ENCODE measurements around the gene LGI2. TPM values are rescaled to one million over a fixed set of nuclear protein-coding genes. Genes with fewer than 3 reads are reported as not detected.
"Not testable (repeated sequence)": the region's sequence is repeated elsewhere in the genome, so short reads cannot be mapped to it uniquely, and the experiment has no call there.

The LGI2 gene
- polyA plus RNA-seq, 1 donor (not counting 4 experiments of a cell fraction or from before 2014, with no cell fraction given) = 0.69 TPM

GRCh38 chr4:25057299-25057698 is 26.6 kb upstream of the LGI2 start:
- DNase-seq (ENCODE audit: low read depth, low spot score) = no peak
- Histone ChIP-seq H4K20me1 (ENCODE audit: control insufficient read depth, extremely low read depth, insufficient read depth, low read length) (no peaks in the 10 kb centered on the region), H3K4me1 (ENCODE audit: control insufficient read depth, extremely low read depth, insufficient read depth, low read length) (no peaks in the 10 kb centered on the region), H3K27ac (ENCODE audit: control insufficient read depth, insufficient read depth, low read length) (no peak overlapping the region), H3K79me2 (ENCODE audit: control insufficient read depth, insufficient read depth, low read length) (no peaks in the 10 kb centered on the region), H3K36me3 (ENCODE audit: control insufficient read depth in 2 of 2, extremely low read depth in 1 of 2, insufficient read depth in 2 of 2, low read length in 2 of 2) (no peaks in the 10 kb centered on the region), H3K9me3 (ENCODE audit: control insufficient read depth, low read depth, low read length) (no peaks in the 10 kb centered on the region), H3K9me1 (ENCODE audit: control insufficient read depth, extremely low read depth, insufficient read depth, low read length) (no peaks in the 10 kb centered on the region), H3K27me3 (ENCODE audit: control insufficient read depth, extremely low read depth, insufficient read depth, low read length) (no peaks in the 10 kb centered on the region), H3K4me3 (ENCODE audit: control insufficient read depth in 2 of 3, extremely low read depth in 1 of 3, insufficient read depth in 2 of 3, low read depth in 1 of 3, low read length in 3 of 3) (no peak overlapping the region), H3K9ac (ENCODE audit: control insufficient read depth, extremely low read depth, insufficient read depth, low read length) (no peak overlapping the region), H3K4me2 (ENCODE audit: control insufficient read depth, extremely low read depth, insufficient read depth, low read depth, low read length) (no peak overlapping the region), H2AFZ (ENCODE audit: control insufficient read depth, low read length) (no peak overlapping the region)
- dilution Hi-C loops (cut with MboI; ENCODE audit: extremely low pct_ligation_motif_present, low sequenced_read_pairs) = no loop called here
- TF ChIP-seq, protein P1, sequence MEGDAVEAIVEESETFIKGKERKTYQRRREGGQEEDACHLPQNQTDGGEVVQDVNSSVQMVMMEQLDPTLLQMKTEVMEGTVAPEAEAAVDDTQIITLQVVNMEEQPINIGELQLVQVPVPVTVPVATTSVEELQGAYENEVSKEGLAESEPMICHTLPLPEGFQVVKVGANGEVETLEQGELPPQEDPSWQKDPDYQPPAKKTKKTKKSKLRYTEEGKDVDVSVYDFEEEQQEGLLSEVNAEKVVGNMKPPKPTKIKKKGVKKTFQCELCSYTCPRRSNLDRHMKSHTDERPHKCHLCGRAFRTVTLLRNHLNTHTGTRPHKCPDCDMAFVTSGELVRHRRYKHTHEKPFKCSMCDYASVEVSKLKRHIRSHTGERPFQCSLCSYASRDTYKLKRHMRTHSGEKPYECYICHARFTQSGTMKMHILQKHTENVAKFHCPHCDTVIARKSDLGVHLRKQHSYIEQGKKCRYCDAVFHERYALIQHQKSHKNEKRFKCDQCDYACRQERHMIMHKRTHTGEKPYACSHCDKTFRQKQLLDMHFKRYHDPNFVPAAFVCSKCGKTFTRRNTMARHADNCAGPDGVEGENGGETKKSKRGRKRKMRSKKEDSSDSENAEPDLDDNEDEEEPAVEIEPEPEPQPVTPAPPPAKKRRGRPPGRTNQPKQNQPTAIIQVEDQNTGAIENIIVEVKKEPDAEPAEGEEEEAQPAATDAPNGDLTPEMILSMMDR (optimal IDR thresholded peaks at IDR 0.05 in 1 of 3, IDR thresholded peaks at IDR 0.05 in 1 of 3, conservative IDR thresholded peaks at IDR 0.05 in 1 of 3; ENCODE audit: extremely low read depth in 1 of 3, insufficient read depth in 2 of 3, low read length in 3 of 3) = no peak
- TF ChIP-seq EZH2 (IDR thresholded peaks at IDR 0.05; ENCODE audit: low read length) = no peak
- FAIRE-seq = no peak

DNA sequence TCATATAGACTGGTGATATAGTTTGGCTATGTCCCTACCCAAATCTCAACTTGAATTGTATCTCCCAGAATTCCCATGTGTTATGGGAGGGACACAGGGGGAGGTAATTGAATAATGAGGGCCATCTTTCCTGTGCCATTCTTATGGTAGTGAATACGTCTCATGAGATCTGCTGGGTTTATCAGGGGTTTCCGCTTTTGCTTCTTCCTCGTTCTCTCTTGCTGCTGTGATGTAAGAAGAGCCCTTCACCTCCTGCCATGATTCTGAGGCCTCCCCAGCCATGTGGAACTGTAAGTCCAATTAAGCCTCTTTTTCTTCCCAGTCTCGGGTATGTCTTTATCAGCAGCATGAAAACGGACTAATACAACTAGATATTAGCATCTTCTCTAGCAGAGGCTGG is 21.3 kb upstream of the LGI2 start:
- DNase-seq (ENCODE audit: low read depth, low spot score); H3K27ac ChIP-seq (ENCODE audit: control insufficient read depth, insufficient read depth, low read length); H3K79me2 ChIP-seq (ENCODE audit: control insufficient read depth, insufficient read depth, low read length); dilution Hi-C loops (cut with MboI; ENCODE audit: extremely low pct_ligation_motif_present, low sequenced_read_pairs); H3K9me1 ChIP-seq (ENCODE audit: control insufficient read depth, extremely low read depth, insufficient read depth, low read length); H3K4me2 ChIP-seq (ENCODE audit: control insufficient read depth, extremely low read depth, insufficient read depth, low read depth, low read length); H3K27me3 ChIP-seq (ENCODE audit: control insufficient read depth, extremely low read depth, insufficient read depth, low read length); H3K9ac ChIP-seq (ENCODE audit: control insufficient read depth, extremely low read depth, insufficient read depth, low read length); H3K9me3 ChIP-seq (ENCODE audit: control insufficient read depth, low read depth, low read length); H3K4me3 ChIP-seq (ENCODE audit: control insufficient read depth in 2 of 3, extremely low read depth in 1 of 3, insufficient read depth in 2 of 3, low read depth in 1 of 3, low read length in 3 of 3); H2AFZ ChIP-seq (ENCODE audit: control insufficient read depth, low read length); H4K20me1 ChIP-seq (ENCODE audit: control insufficient read depth, extremely low read depth, insufficient read depth, low read length); FAIRE-seq; H3K36me3 ChIP-seq (ENCODE audit: control insufficient read depth in 2 of 2, extremely low read depth in 1 of 2, insufficient read depth in 2 of 2, low read length in 2 of 2); H3K4me1 ChIP-seq (ENCODE audit: control insufficient read depth, extremely low read depth, insufficient read depth, low read length): not testable (repeated sequence)

DNA sequence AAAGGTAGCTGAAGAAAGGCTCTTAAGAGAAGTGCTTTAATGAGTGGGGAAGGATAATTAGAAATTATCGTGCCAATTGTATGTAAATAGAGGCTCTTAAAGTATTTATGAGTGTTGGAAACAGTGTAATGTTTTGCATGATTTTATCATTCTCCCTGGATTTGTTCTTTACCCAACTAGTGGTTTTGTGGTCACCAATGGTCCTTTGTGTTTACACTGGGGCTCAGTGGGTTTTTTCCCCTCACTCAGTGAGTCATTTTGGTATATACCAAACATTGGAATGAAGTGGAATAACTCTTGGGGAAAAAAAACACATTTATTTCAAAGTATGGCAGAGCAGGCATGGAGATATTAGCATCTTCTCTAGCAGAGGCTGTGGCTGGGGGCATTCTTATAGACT is 20.8 kb upstream of the LGI2 start:
- H3K4me1 ChIP-seq (ENCODE audit: control insufficient read depth, extremely low read depth, insufficient read depth, low read length) = no peaks in the 10 kb centered on the region
- no peak overlapping the region for H2AFZ ChIP-seq (ENCODE audit: control insufficient read depth, low read length)
- H3K79me2 ChIP-seq (ENCODE audit: control insufficient read depth, insufficient read depth, low read length) = no peaks in the 10 kb centered on the region
- H3K27ac ChIP-seq (ENCODE audit: control insufficient read depth, insufficient read depth, low read length) = no peak overlapping the region
- dilution Hi-C loops (cut with MboI; ENCODE audit: extremely low pct_ligation_motif_present, low sequenced_read_pairs) = no loop called here
- H3K36me3 ChIP-seq (ENCODE audit: control insufficient read depth in 2 of 2, extremely low read depth in 1 of 2, insufficient read depth in 2 of 2, low read length in 2 of 2) = no peaks in the 10 kb centered on the region
- H3K4me3 ChIP-seq (ENCODE audit: control insufficient read depth in 2 of 3, extremely low read depth in 1 of 3, insufficient read depth in 2 of 3, low read depth in 1 of 3, low read length in 3 of 3) = no peak overlapping the region
- H3K9me1 ChIP-seq (ENCODE audit: control insufficient read depth, extremely low read depth, insufficient read depth, low read length) = no peaks in the 10 kb centered on the region
- TF ChIP-seq, protein P1 (optimal IDR thresholded peaks at IDR 0.05 in 1 of 3, IDR thresholded peaks at IDR 0.05 in 1 of 3, conservative IDR thresholded peaks at IDR 0.05 in 1 of 3; ENCODE audit: extremely low read depth in 1 of 3, insufficient read depth in 2 of 3, low read length in 3 of 3) = no peak
- no peak for TF ChIP-seq EZH2 (IDR thresholded peaks at IDR 0.05; ENCODE audit: low read length)
- H3K4me2 ChIP-seq (ENCODE audit: control insufficient read depth, extremely low read depth, insufficient read depth, low read depth, low read length) = no peak overlapping the region
- no peaks in the 10 kb centered on the region for H3K9me3 ChIP-seq (ENCODE audit: control insufficient read depth, low read depth, low read length)
- H4K20me1 ChIP-seq (ENCODE audit: control insufficient read depth, extremely low read depth, insufficient read depth, low read length) = no peaks in the 10 kb centered on the region
- no peaks in the 10 kb centered on the region for H3K27me3 ChIP-seq (ENCODE audit: control insufficient read depth, extremely low read depth, insufficient read depth, low read length)
- no peak overlapping the region for H3K9ac ChIP-seq (ENCODE audit: control insufficient read depth, extremely low read depth, insufficient read depth, low read length)
- FAIRE-seq (no peak), DNase-seq (ENCODE audit: low read depth, low spot score) (no peak)
